Fibroblast of skin of left biceps (primary cell): Measurements from ENCODE around the gene SPATA6.
"Not testable (repeated sequence)": the region's sequence is repeated elsewhere in the genome, so short reads cannot be mapped to it uniquely, and the experiment has no call there.

Experiments
- DNase-seq, 2 experiments: peaks; one replicate each; pipeline ENCODE4 v3.0.0-alpha.2; 2013; ENCODE audit warnings: low read depth in 2 of 2

SPATA6 gene

GRCh38 chr1:48356901-48357300 lies 115.1 kb downstream of the SPATA6 start:
- DNase-seq = no peak

GRCh38 chr1:48344373-48344772 lies 127.6 kb downstream of the SPATA6 start:
- DNase-seq = no peak

- no peak for DNase-seq
These were observed 130.8 kb downstream of the SPATA6 start for GRCh38 chr1:48341221-48341620.

- no peak for DNase-seq
These were observed 133.7 kb downstream of the SPATA6 start for GRCh38 chr1:48338257-48338656.

GRCh38 chr1:48333316-48333715 lies 138.7 kb downstream of the SPATA6 start:
- no peak for DNase-seq

GRCh38 chr1:48332115-48332514 lies 139.9 kb downstream of the SPATA6 start:
- DNase-seq = no peak

GRCh38 chr1:48329905-48330304 lies 142.1 kb downstream of the SPATA6 start:
- no peak for DNase-seq

- no peak for DNase-seq
These were observed 142.5 kb downstream of the SPATA6 start for GRCh38 chr1:48329486-48329885.

- DNase-seq = not testable (repeated sequence)
These were observed 160.2 kb downstream of the SPATA6 start for GRCh38 chr1:48311829-48312228.

GRCh38 chr1:48309564-48310082 lies 162.4 kb downstream of the SPATA6 start:
- DNase-seq = no peak

GRCh38 chr1:48302652-48303051 lies 169.4 kb downstream of the SPATA6 start:
- no peak for DNase-seq

- no peak for DNase-seq
These were observed 177.3 kb downstream of the SPATA6 start for GRCh38 chr1:48294656-48295055.

GRCh38 chr1:48294094-48294493 lies 177.9 kb downstream of the SPATA6 start:
- not testable (repeated sequence) for DNase-seq

- DNase-seq = no peak
These were observed 179.3 kb downstream of the SPATA6 start for GRCh38 chr1:48292706-48293105.

- DNase-seq = no peak
These were observed 180.6 kb downstream of the SPATA6 start for GRCh38 chr1:48291421-48291820.

- no peak for DNase-seq
These were observed 186.5 kb downstream of the SPATA6 start for GRCh38 chr1:48285525-48285924.

GRCh38 chr1:48284696-48285420 lies 187.1 kb downstream of the SPATA6 start:
- not testable (repeated sequence) for DNase-seq

- DNase-seq = not testable (repeated sequence)
These were observed 189.7 kb downstream of the SPATA6 start for GRCh38 chr1:48282329-48282728.

- DNase-seq = not testable (repeated sequence)
These were observed 194.6 kb downstream of the SPATA6 start for GRCh38 chr1:48277437-48277836.

- DNase-seq = no peak
These were observed 205.4 kb downstream of the SPATA6 start for GRCh38 chr1:48266576-48266975.

GRCh38 chr1:48263041-48263440 lies 209.0 kb downstream of the SPATA6 start:
- no peak for DNase-seq

- DNase-seq = no peak
These were observed 210.1 kb downstream of the SPATA6 start for GRCh38 chr1:48261881-48262400.

GRCh38 chr1:48258106-48258505 lies 213.9 kb downstream of the SPATA6 start:
- DNase-seq = no peak
